Measurements from ENCODE around the gene AGPAT3.

DNA sequence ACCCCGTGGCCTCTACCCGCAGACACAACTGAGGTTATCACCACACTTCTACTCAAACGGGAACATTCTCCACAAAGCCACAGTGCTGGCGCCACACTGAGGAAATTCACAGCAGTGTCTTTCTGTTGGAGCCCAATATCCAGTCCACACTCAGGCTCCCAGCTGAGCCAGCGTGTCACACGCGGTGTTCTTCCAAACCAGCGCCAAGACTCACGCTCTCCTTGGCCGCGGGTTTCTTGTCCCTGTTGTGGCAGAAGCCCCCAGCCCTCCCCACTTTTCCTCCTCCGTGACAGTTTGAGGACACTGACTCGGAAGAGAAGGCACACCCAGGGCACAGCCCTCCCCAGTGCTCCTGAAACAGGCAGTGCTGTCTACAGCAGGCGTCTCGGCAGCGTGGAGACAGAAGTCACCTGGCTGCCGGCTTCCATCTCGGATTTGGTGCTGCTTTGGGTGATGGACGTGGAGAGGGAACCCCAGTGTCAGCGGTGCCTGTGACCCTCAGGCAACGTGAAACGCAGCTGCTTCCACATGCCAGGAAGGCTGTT is 35.4 kb upstream of the AGPAT3 start:
- TF ChIP-seq, protein P1, sequence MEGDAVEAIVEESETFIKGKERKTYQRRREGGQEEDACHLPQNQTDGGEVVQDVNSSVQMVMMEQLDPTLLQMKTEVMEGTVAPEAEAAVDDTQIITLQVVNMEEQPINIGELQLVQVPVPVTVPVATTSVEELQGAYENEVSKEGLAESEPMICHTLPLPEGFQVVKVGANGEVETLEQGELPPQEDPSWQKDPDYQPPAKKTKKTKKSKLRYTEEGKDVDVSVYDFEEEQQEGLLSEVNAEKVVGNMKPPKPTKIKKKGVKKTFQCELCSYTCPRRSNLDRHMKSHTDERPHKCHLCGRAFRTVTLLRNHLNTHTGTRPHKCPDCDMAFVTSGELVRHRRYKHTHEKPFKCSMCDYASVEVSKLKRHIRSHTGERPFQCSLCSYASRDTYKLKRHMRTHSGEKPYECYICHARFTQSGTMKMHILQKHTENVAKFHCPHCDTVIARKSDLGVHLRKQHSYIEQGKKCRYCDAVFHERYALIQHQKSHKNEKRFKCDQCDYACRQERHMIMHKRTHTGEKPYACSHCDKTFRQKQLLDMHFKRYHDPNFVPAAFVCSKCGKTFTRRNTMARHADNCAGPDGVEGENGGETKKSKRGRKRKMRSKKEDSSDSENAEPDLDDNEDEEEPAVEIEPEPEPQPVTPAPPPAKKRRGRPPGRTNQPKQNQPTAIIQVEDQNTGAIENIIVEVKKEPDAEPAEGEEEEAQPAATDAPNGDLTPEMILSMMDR (IDR thresholded peaks at IDR 0.05): no peak
- TF ChIP-seq POLR2A (IDR thresholded peaks at IDR 0.05) (no peak), EP300 (IDR thresholded peaks at IDR 0.05) (no peak), POLR2AphosphoS5 (IDR thresholded peaks at IDR 0.05) (no peak)

Data from suprapubic skin (tissue), 4 donors.